ENCODE data around the gene RPS23.

RPS23 gene

DNA sequence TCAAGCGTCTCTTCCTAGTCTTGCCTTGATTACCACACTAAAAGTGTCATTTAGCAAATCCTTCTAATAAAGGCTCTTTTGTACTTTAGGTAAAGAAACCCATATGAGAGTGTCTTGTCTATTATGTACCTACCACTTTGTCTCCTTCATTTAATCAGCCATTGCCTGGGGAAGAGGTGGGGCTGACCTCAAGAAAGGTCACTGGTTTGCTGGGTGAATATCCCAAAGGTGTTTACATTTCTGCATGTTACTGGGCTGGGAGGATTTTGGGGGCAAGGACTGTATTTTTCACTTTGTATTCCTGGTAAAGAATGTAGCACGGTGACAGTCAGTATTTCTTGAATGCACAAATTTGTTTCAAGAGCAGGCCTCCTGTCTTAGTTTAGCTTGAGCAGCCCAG lies 11.9 kb upstream of the RPS23 start:
- H3K27me3 ChIP-seq (replicated peaks) = no peaks in the 10 kb centered on the region
- in situ Hi-C loops (cut with HindIII; ENCODE audit: low pct_ligation_motif_present, low sequenced_read_pairs) = no loop called here
- H3K27ac ChIP-seq = no peak overlapping the region
- no peak overlapping the region for H3K4me3 ChIP-seq (ENCODE audit: low read depth, low read length)
- DNase-seq = no peak
- H3K36me3 ChIP-seq (replicated peaks) = no peaks in the 10 kb centered on the region
- TF ChIP-seq, protein P1, sequence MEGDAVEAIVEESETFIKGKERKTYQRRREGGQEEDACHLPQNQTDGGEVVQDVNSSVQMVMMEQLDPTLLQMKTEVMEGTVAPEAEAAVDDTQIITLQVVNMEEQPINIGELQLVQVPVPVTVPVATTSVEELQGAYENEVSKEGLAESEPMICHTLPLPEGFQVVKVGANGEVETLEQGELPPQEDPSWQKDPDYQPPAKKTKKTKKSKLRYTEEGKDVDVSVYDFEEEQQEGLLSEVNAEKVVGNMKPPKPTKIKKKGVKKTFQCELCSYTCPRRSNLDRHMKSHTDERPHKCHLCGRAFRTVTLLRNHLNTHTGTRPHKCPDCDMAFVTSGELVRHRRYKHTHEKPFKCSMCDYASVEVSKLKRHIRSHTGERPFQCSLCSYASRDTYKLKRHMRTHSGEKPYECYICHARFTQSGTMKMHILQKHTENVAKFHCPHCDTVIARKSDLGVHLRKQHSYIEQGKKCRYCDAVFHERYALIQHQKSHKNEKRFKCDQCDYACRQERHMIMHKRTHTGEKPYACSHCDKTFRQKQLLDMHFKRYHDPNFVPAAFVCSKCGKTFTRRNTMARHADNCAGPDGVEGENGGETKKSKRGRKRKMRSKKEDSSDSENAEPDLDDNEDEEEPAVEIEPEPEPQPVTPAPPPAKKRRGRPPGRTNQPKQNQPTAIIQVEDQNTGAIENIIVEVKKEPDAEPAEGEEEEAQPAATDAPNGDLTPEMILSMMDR (IDR thresholded peaks at IDR 0.05; ENCODE audit: low read depth, low read length, missing control alignments) = no peak

DNA sequence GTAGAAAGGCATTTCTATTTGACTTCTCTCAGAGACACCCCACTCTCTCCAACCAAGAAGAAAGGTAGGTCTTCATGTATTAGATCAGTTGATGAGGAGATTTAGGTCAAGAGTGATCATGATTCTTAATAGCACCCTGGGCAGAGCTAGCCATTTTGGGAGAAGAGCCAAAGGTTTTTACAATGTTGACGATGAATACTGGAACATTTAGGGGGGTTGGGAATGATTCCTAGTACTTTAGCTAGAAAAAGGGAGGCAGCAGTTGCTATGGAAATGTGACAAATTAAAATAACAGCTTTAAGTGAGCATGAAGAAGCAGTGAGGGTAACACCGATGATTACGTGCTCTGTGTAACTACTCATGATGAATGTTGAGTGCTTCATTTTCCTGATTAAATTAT lies 9.5 kb upstream of the RPS23 start:
- no peak overlapping the region for H3K4me3 ChIP-seq (ENCODE audit: low read depth, low read length)

DNA sequence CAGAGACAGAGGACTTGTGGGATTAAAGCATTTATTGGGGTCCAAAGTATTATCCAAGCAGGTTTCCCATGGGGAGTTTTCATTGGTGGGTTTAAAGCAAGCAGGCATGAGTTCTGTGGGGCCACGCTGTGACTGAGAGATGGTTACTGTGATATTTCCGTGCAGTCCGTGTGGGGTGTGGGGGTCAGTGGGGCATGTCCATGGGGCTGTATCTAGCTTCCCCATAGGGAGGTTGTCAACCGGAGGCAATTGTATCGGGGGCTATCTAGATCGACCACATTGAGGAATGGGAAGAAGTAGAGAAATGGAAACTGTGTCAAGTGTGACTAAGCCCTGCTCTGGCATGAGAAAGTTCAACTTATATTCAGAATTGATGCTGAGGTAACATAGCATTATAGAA lies 7.1 kb upstream of the RPS23 start:
- Histone ChIP-seq H3K36me3 (replicated peaks) (no peaks in the 10 kb centered on the region), H3K27me3 (replicated peaks) (no peaks in the 10 kb centered on the region), H3K27ac (no peak overlapping the region), H3K4me3 (ENCODE audit: low read depth, low read length) (no peak overlapping the region)
- TF ChIP-seq, protein P1 (IDR thresholded peaks at IDR 0.05; ENCODE audit: low read depth, low read length, missing control alignments) = no peak
- no peak for DNase-seq
- in situ Hi-C loops (cut with HindIII; ENCODE audit: low pct_ligation_motif_present, low sequenced_read_pairs) = no loop called here

More for the DNA sequence above, 9.5 kb upstream of the RPS23 start:
- no peak overlapping the region for H3K27ac ChIP-seq
- in situ Hi-C loops (cut with HindIII; ENCODE audit: low pct_ligation_motif_present, low sequenced_read_pairs) = no loop called here
- no peak for DNase-seq
- H3K27me3 ChIP-seq (replicated peaks) = no peaks in the 10 kb centered on the region
- H3K36me3 ChIP-seq (replicated peaks) = no peaks in the 10 kb centered on the region
- TF ChIP-seq, protein P1 (IDR thresholded peaks at IDR 0.05; ENCODE audit: low read depth, low read length, missing control alignments) = no peak

DNA sequence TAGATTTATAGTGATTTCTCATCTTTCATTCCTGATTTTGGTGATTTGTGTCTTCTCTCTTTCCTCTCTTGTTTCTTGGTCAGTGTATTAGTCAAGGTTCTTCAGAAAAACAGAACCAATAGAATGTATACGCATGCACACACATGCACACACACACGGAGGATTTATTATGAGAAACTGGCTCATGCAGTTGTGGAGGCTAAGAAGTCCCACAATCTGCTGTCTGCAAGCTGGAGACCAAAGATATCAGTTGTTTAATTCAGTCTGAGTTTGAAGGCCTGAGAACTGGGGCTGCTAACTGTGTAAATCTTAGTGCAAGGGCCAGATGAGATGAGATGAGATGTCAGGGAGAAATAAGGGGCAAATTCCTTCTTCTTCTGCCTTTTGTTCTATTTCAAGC lies 5.7 kb upstream of the RPS23 start:
- Histone ChIP-seq H3K4me3 (ENCODE audit: low read depth, low read length) (no peak overlapping the region), H3K27me3 (replicated peaks) (no peaks in the 10 kb centered on the region), H3K36me3 (replicated peaks) (no peaks in the 10 kb centered on the region), H3K27ac (no peak overlapping the region)
- in situ Hi-C loops (cut with HindIII; ENCODE audit: low pct_ligation_motif_present, low sequenced_read_pairs) = no loop called here
- TF ChIP-seq, protein P1 (IDR thresholded peaks at IDR 0.05; ENCODE audit: low read depth, low read length, missing control alignments) = no peak
- no peak for DNase-seq

DNA sequence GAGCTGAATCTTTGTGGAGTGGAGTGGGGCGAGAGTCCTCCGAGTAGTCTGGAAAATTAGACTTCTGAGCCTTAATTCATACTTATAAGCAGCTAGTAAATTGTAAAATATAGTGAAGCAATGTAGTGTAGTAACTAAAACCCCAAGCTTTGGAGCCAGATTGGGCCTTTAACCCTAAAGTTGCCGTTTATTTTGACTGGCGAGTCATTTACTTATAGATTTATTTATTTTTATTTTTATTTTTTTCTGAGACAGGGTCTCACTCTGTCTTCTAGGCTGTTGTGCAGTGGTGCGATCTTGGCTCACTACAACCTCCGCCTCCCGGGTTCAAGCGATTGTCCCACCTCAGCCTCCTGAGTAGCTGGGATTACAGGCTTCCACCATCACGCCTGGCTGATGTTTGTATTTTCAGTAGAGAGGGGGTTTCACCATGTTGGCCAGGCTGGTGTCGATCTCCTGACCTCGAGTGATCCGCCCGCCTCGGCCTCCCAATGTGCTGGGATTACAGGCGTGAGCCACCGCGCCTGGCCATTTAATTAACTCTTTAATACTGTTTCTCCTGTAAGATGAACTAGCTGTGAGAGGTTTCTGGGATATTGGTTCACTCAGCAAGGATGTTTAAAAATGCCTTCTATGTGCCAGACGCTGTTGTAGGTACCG lies 687 bp upstream of the RPS23 start:
- peak overlapping the region; percentile 94 for H3K27ac ChIP-seq
- peak overlapping the region; percentile 98 for H3K4me3 ChIP-seq (ENCODE audit: low read depth, low read length)
- DNase-seq = no peak
- TF ChIP-seq, protein P1 (IDR thresholded peaks at IDR 0.05; ENCODE audit: low read depth, low read length, missing control alignments) = no peak
- H3K27me3 ChIP-seq (replicated peaks) = no peaks in the 10 kb centered on the region
- in situ Hi-C loops (cut with HindIII; ENCODE audit: low pct_ligation_motif_present, low sequenced_read_pairs) = no loop called here
- H3K36me3 ChIP-seq (replicated peaks) = peaks cover 31% of the 10 kb centered on the region

DNA sequence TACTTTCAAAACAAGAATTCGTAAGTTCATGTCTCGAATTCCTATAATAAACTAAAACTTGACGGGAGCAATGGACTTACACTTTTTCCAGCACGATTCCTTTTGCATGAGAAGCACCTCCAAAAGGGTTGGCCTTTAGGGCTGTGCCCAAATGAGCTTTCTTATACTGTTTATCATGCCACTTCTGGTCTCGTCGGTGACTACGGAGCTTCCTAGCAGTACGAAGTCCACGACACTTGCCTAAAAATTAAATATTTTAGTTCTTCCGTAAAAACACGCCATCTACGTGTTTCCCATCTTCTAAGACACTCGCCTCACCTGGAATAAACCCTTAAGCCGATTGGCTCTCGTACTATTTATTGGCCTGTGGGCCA lies 554 bp downstream of the RPS23 start:
- DNase-seq = no peak
- TF ChIP-seq, protein P1 (IDR thresholded peaks at IDR 0.05; ENCODE audit: low read depth, low read length, missing control alignments) = no peak
- in situ Hi-C loops (cut with HindIII; ENCODE audit: low pct_ligation_motif_present, low sequenced_read_pairs) = no loop called here
- peak overlapping the region; percentile 98 for H3K4me3 ChIP-seq (ENCODE audit: low read depth, low read length)
- H3K27me3 ChIP-seq (replicated peaks) = no peaks in the 10 kb centered on the region
- H3K27ac ChIP-seq = peak overlapping the region; percentile 94
- H3K36me3 ChIP-seq (replicated peaks) = peaks cover 31% of the 10 kb centered on the region

Data from brain microvascular endothelial cell (primary cell).